Suprapubic skin (tissue), 4 donors: ENCODE data around the gene TTLL6. TPM values are rescaled to one million over a fixed set of nuclear protein-coding genes. Genes with fewer than 3 reads are reported as not detected.

Experiments used
- DNase-seq, 2 donors: peaks; one replicate each; pipeline ENCODE4 v3.0.0-alpha.2; 2019; ENCODE audit warnings: low spot score in 2 of 2
- H3K27ac ChIP-seq: fragments of 200-600 bp; sonication (generic); one replicate; pipeline ENCODE4 v1.5.1; 2019
- H3K27me3 ChIP-seq: fragments of 200-600 bp; sonication (generic); one replicate; pipeline ENCODE4 v1.5.1; 2019
- H3K36me3 ChIP-seq: fragments of 200-600 bp; sonication (generic); one replicate; pipeline ENCODE4 v1.5.1; 2019
- H3K4me1 ChIP-seq: fragments of 200-600 bp; sonication (generic); one replicate; pipeline ENCODE4 v1.5.1; 2019
- H3K4me3 ChIP-seq: fragments of 200-600 bp; sonication (generic); one replicate; pipeline ENCODE4 v1.5.1; 2019; ENCODE audit warnings: mild to moderate bottlenecking
- H3K9me3 ChIP-seq: fragments of 200-600 bp; sonication (generic); one replicate; pipeline ENCODE4 v1.5.1; 2019
- CTCF ChIP-seq, 2 donors: fragments of 200-600 bp in 1 of 2; fragments of 450-650 bp in 1 of 2; sonication (generic) in 1 of 2; IDR thresholded peaks; one replicate each; pipeline ENCODE4 v1.5.1; 2016 to 2019; ENCODE audit warnings: antibody characterized with exemption in 2 of 2, mild to moderate bottlenecking in 1 of 2, moderate library complexity in 1 of 2
- EP300 ChIP-seq: sonication (generic); formaldehyde crosslinking; IDR thresholded peaks from one replicate; pipeline ENCODE4 v1.6.1; 2017; ENCODE audit warnings: antibody characterized with exemption
- POLR2A ChIP-seq, 2 donors: fragments of 450-650 bp; IDR thresholded peaks; one replicate each; pipeline ENCODE4 v1.6.1; 2017; ENCODE audit warnings: antibody characterized with exemption in 2 of 2, mild to moderate bottlenecking in 2 of 2, moderate library complexity in 2 of 2
- POLR2AphosphoS5 ChIP-seq, 3 donors: sonication (generic); formaldehyde crosslinking; IDR thresholded peaks; one replicate each; pipeline ENCODE4 v1.6.1; 2017; ENCODE audit warnings: antibody characterized with exemption in 3 of 3
- WGBS: methylation state at CpG from one replicate; pipeline ENCODE4 v1.1.5; 2018; 5-methylcytosine and 5-hydroxymethylcytosine counted together
- total RNA-seq, 4 donors: library from RNA; depleted of rRNA; stranded (reverse); fragments of >200 nt; gene quantifications; one replicate each; pipeline ENCODE4 v1.1.0, GENCODE V29; 2016

Gene TTLL6
- total RNA-seq, 4 donors from 2014 or later: not detected

GRCh38 chr17:48722915-48723422 is 94.1 kb downstream of the TTLL6 start, which contains the start of gene PRAC2:
PRAC2 (plus strand) TSS chr17:48723185; CDS start chr17:48724411, 1,226 bp downstream.
- 10% methylated on average over 19 of the region's 21 CpGs for WGBS
- Histone ChIP-seq H3K9me3 (no peaks in the 10 kb centered on the region), H3K27ac (no peak within 1 kb of the TSS), H3K4me1 (peaks cover 40% of the 10 kb centered on the region), H3K36me3 (no peaks in the 10 kb centered on the region), H3K4me3 (peak within 1 kb of the TSS; percentile 22), H3K27me3 (peaks cover 100% of the 10 kb centered on the region)
- TF ChIP-seq CTCF (IDR thresholded peaks at IDR 0.05): no peak
- no peak for TF ChIP-seq POLR2A (IDR thresholded peaks at IDR 0.05)
- no peak for TF ChIP-seq EP300
- TF ChIP-seq POLR2AphosphoS5 (IDR thresholded peaks at IDR 0.05): no peak
- no peak for DNase-seq

GRCh38 chr17:48722201-48722907 is 94.7 kb downstream of the TTLL6 start, which contains the start of gene PRAC1:
PRAC1 (minus strand) TSS chr17:48722518; CDS start chr17:48722392, 126 bp downstream.
- no peak for DNase-seq
- H3K4me3 ChIP-seq: peak within 1 kb of the TSS; percentile 22
- TF ChIP-seq POLR2A (IDR thresholded peaks at IDR 0.05) (no peak), CTCF (IDR thresholded peaks at IDR 0.05) (no peak), POLR2AphosphoS5 (IDR thresholded peaks at IDR 0.05) (no peak), EP300 (no peak)

GRCh38 chr17:48721009-48721402 is 96.0 kb downstream of the TTLL6 start:
- Histone ChIP-seq H3K27ac (no peak overlapping the region), H3K36me3 (no peaks in the 10 kb centered on the region), H3K4me1 (peaks cover 40% of the 10 kb centered on the region), H3K4me3 (no peak overlapping the region), H3K27me3 (peaks cover 100% of the 10 kb centered on the region), H3K9me3 (no peaks in the 10 kb centered on the region)
- no peak for TF ChIP-seq EP300
- no peak for TF ChIP-seq CTCF (IDR thresholded peaks at IDR 0.05)
- TF ChIP-seq POLR2A (IDR thresholded peaks at IDR 0.05): no peak
- no peak for TF ChIP-seq POLR2AphosphoS5 (IDR thresholded peaks at IDR 0.05)
- 83% methylated on average over 1 of the region's 1 CpG for WGBS
- DNase-seq: no peak

More at GRCh38 chr17:48722201-48722907, 94.7 kb downstream of the TTLL6 start, which contains the start of gene PRAC1:
- no peaks in the 10 kb centered on the region for H3K36me3 ChIP-seq
- WGBS: 6% methylated on average over 15 of the region's 21 CpGs
- no peak within 1 kb of the TSS for H3K27ac ChIP-seq
- H3K4me1 ChIP-seq: peaks cover 40% of the 10 kb centered on the region
- H3K27me3 ChIP-seq: peaks cover 100% of the 10 kb centered on the region
- H3K9me3 ChIP-seq: no peaks in the 10 kb centered on the region

- H3K4me1 ChIP-seq: peaks cover 39% of the 10 kb centered on the region
- WGBS: 38% methylated on average over 11 of the region's 11 CpGs
- no peak for TF ChIP-seq POLR2A (IDR thresholded peaks at IDR 0.05)
- TF ChIP-seq EP300: no peak
- no peak for TF ChIP-seq CTCF (IDR thresholded peaks at IDR 0.05)
- TF ChIP-seq POLR2AphosphoS5 (IDR thresholded peaks at IDR 0.05): no peak
- no peaks in the 10 kb centered on the region for H3K9me3 ChIP-seq
- H3K4me3 ChIP-seq: no peak overlapping the region
- DNase-seq: no peak
- peaks cover 100% of the 10 kb centered on the region for H3K27me3 ChIP-seq
- no peaks in the 10 kb centered on the region for H3K36me3 ChIP-seq
- H3K27ac ChIP-seq: no peak overlapping the region
Measured at GRCh38 chr17:48720266-48721008, 96.6 kb downstream of the TTLL6 start.
